Heart left ventricle (tissue), 16 donors: Measurements from ENCODE around the gene UBR3. TPM values are rescaled to one million over a fixed set of nuclear protein-coding genes. Genes with fewer than 3 reads are reported as not detected.

ENCODE experiments used
- ATAC-seq, 4 donors: fragments of 200-7000 bp; cut with Tn5 transposase; one replicate each; pipeline ENCODE4 v1.9.1; 2020 to 2022; ENCODE audit warnings: moderate library complexity in 4 of 4, mild to moderate bottlenecking in 3 of 4, moderate number of reproducible peaks in 1 of 4
- DNase-seq, 5 donors: peaks; one replicate each; pipeline ENCODE4 v3.0.0-alpha.2; 2020
- H3K27ac ChIP-seq, 12 donors: fragments of 200-600 bp; sonication (generic) in 4 of 12; one replicate each; pipeline versions ENCODE4 v1.5.0 to v1.8.0; 2016 to 2022; ENCODE audit warnings: mild to moderate bottlenecking in 2 of 12
- H3K27me3 ChIP-seq, 9 donors: fragments of 200-600 bp; sonication (generic) in 2 of 9; one replicate each; pipeline versions ENCODE4 v1.5.1 to v1.8.0; 2016 to 2022; ENCODE audit warnings: mild to moderate bottlenecking in 3 of 9
- H3K36me3 ChIP-seq, 9 donors: fragments of 200-600 bp; sonication (generic) in 2 of 9; one replicate each; pipeline versions ENCODE4 v1.5.0 to v1.8.0; 2018 to 2022; ENCODE audit warnings: mild to moderate bottlenecking in 2 of 9
- H3K4me1 ChIP-seq, 12 donors: fragments of 200-600 bp; sonication (generic) in 4 of 12; one replicate each; pipeline versions ENCODE4 v1.5.0 to v1.8.0; 2016 to 2022; ENCODE audit warnings: mild to moderate bottlenecking in 3 of 12
- H3K4me3 ChIP-seq, 12 donors: fragments of 200-600 bp; sonication (generic) in 4 of 12; one replicate each; pipeline versions ENCODE4 v1.5.0 to v1.8.0; 2017 to 2022; ENCODE audit warnings: mild to moderate bottlenecking in 9 of 12, moderate library complexity in 4 of 12
- H3K9me3 ChIP-seq, 12 donors: fragments of 200-600 bp; sonication (generic) in 4 of 12; one replicate each; pipeline versions ENCODE4 v1.5.0 to v1.8.0; 2016 to 2022; ENCODE audit warnings: mild to moderate bottlenecking in 1 of 12
- CTCF ChIP-seq, 12 donors: fragments of 200-600 bp; sonication (generic) in 4 of 12; IDR thresholded peaks; one replicate each; pipeline versions ENCODE4 v1.5.0 to v1.8.0; 2018 to 2022; ENCODE audit warnings: antibody characterized with exemption in 12 of 12, mild to moderate bottlenecking in 5 of 12
- POLR2A ChIP-seq, 2 donors: fragments of 450-650 bp; IDR thresholded peaks; one replicate each; pipeline ENCODE4 v1.6.1; 2017; ENCODE audit warnings: antibody characterized with exemption in 2 of 2, mild to moderate bottlenecking in 2 of 2, moderate library complexity in 2 of 2
- WGBS, 4 donors: extraction: QIAGEN DNeasy Blood & Tissue Kit in 2 of 4; methylation state at CpG; one replicate each; pipeline versions ENCODE4 v1.1.5 to v1.1.7; 2013 to 2018; 5-methylcytosine and 5-hydroxymethylcytosine counted together
- intact Hi-C, 10 donors: fragments of 100-400 bp; cut with DNase I; formaldehyde crosslinking; loops; one replicate each; pipeline versions ENCODE4 v1.11.1 to v1.14.2; 2022
- polyA plus RNA-seq, 2 donors: library from polyadenylated mRNA; stranded (reverse); fragments of 200-250 nt; gene quantifications; one replicate each; pipeline ENCODE4 v1.2.3, GENCODE V29; 2013
- total RNA-seq, 9 donors: library from RNA; depleted of rRNA in 2 of 9; stranded (reverse); fragments of >200 nt in 2 of 9; fragmentation: NEBNext Ultra II Directional in 3 of 9; extraction: Animal tissue kit (Norgen Biotek cat#: 25700) in 3 of 9; gene quantifications; one replicate each; pipeline versions ENCODE4 v1.1.0 to v1.2.4, GENCODE V29; 2016 to 2023
- donor health status: ischemic (EF 13 %, LVEDD 7.1; RV severe dilation, severe dysfunction).
- donor health status: healthy with polysubstance abuse.
- donor health status: DM: no; HTN: yes; CAD: no.
- donor health status: DM: no; HTN: no; CAD: no.
- donor health status: ischemic (EF 25% LVEDD 6.9; RV normal size, moderate dysfunction).
- donor health status: ischemic (EF 25% LVEDD 5.7; RV mildly dilated, moderate dysfunction).
- donor health status: healthy.
- donor health status: DM: yes; HTN: yes; CAD: no.
- donor health status: ischemic (EF 35%, LVEDD 5.7; RV mildly dilated, moderate dysfunction).
- donor health status: nonischemic (EF 11% LVEDD 7.7; RV severe dilation, severe dysfunction).
- donor health status: DM: yes; HTN: yes; CAD: no.
- donor health status: PGD.
- donor health status: ischemic (EF 29% LVEDD 5.4; RV normal size, mild dysfunction).
- donor health status: nonischemic (EF 23%, LVEDD 6.1; RV moderate dilation, normal function).

UBR3 gene
- total and polyA plus RNA-seq, 11 donors: 34.8 to 137 (median 106) TPM

GRCh38 chr2:170005702-170006101, 178.4 kb downstream of the UBR3 start:
- WGBS, 4 donors: 60 to 64% (median 62%) methylated on average over 1 of the region's 1 CpG
- peak in 1 of 4 donors; percentile 33 for ATAC-seq
- H3K27ac ChIP-seq: no peak overlapping the region
- intact Hi-C loops: no loop called here
- H3K4me3 ChIP-seq: no peak overlapping the region
- no peaks in the 10 kb centered on the region for H3K9me3 ChIP-seq
- H3K36me3 ChIP-seq: peaks cover 0 to 92% (median 56%) of the 10 kb centered on the region in 9 donors
- no peaks in the 10 kb centered on the region for H3K27me3 ChIP-seq
- peaks cover 0 to 12% (median 0%) of the 10 kb centered on the region in 12 donors for H3K4me1 ChIP-seq
- DNase-seq: no peak
- no peak for TF ChIP-seq CTCF (IDR thresholded peaks at IDR 0.05)
- TF ChIP-seq POLR2A (IDR thresholded peaks at IDR 0.05): no peak

GRCh38 chr2:170006587-170007325, 179.5 kb downstream of the UBR3 start:
- DNase-seq (no peak), ATAC-seq (peak in 2 of 4 donors; percentile 56 to 60)
- no peak overlapping the region for H3K4me3 ChIP-seq
- H3K4me1 ChIP-seq: peaks cover 0 to 12% (median 0%) of the 10 kb centered on the region in 12 donors
- peaks cover 0 to 91% (median 49%) of the 10 kb centered on the region in 9 donors for H3K36me3 ChIP-seq
- intact Hi-C loops: no loop called here
- WGBS, 4 donors: 52 to 67% (median 59%) methylated on average over 8 of the region's 8 CpGs
- no peaks in the 10 kb centered on the region for H3K9me3 ChIP-seq
- no peaks in the 10 kb centered on the region for H3K27me3 ChIP-seq
- no peak overlapping the region for H3K27ac ChIP-seq
- no peak for TF ChIP-seq CTCF (IDR thresholded peaks at IDR 0.05)
- no peak for TF ChIP-seq POLR2A (IDR thresholded peaks at IDR 0.05)

GRCh38 chr2:170009209-170009608, 182.0 kb downstream of the UBR3 start:
- no peak overlapping the region for H3K27ac ChIP-seq
- DNase-seq: no peak
- no peak for ATAC-seq
- peaks cover 0 to 16% (median 0%) of the 10 kb centered on the region in 12 donors for H3K4me1 ChIP-seq
- intact Hi-C loops: no loop called here
- no peaks in the 10 kb centered on the region for H3K27me3 ChIP-seq
- no peak for TF ChIP-seq CTCF (IDR thresholded peaks at IDR 0.05)
- H3K36me3 ChIP-seq: peaks cover 0 to 73% (median 24%) of the 10 kb centered on the region in 9 donors
- no peaks in the 10 kb centered on the region for H3K9me3 ChIP-seq
- no peak overlapping the region for H3K4me3 ChIP-seq
- WGBS, 4 donors: 75 to 77% (median 77%) methylated on average over 3 of the region's 3 CpGs

- peaks cover 0 to 19% (median 4%) of the 10 kb centered on the region in 12 donors for H3K4me1 ChIP-seq
- intact Hi-C loops: no loop called here
- ATAC-seq: no peak
- H3K27ac ChIP-seq: no peak overlapping the region
- no peak for DNase-seq
- 83 to 94% (median 89%) methylated on average over 4 of the region's 4 CpGs for WGBS, 4 donors
- TF ChIP-seq POLR2A (IDR thresholded peaks at IDR 0.05) (no peak), CTCF (IDR thresholded peaks at IDR 0.05) (peak in 1 of 12 donors; percentile 8)
- no peak overlapping the region for H3K4me3 ChIP-seq
- peaks cover 0 to 44% (median 5%) of the 10 kb centered on the region in 9 donors for H3K36me3 ChIP-seq
- no peaks in the 10 kb centered on the region for H3K9me3 ChIP-seq
- H3K27me3 ChIP-seq: no peaks in the 10 kb centered on the region
Observed at GRCh38 chr2:170012773-170013172, 185.5 kb downstream of the UBR3 start.
